ENCODE data around the gene CPNE6. TPM values are rescaled to one million over a fixed set of nuclear protein-coding genes. Genes with fewer than 3 reads are reported as not detected.

Gene CPNE6
- total RNA-seq, 2 donors from 2014 or later: 0.12 to 0.14 TPM

- no peak overlapping the region for H3K4me3 Mint-ChIP-seq
- no peaks in the 10 kb centered on the region for H3K27me3 Mint-ChIP-seq (ENCODE audit: low read depth)
- peaks cover 13% of the 10 kb centered on the region for H3K4me1 Mint-ChIP-seq (ENCODE audit: low read depth)
- H3K9me3 Mint-ChIP-seq: no peaks in the 10 kb centered on the region
- DNase-seq (no peak), ATAC-seq (replicated peaks in 1 of 2) (no peak)
- H3K27ac Mint-ChIP-seq: no peak overlapping the region
- no peaks in the 10 kb centered on the region for H3K36me3 Mint-ChIP-seq (ENCODE audit: insufficient read depth in 2 of 2)
These were observed 4.0 kb upstream of the CPNE6 start for GRCh38 chr14:24067133-24068082.

DNA sequence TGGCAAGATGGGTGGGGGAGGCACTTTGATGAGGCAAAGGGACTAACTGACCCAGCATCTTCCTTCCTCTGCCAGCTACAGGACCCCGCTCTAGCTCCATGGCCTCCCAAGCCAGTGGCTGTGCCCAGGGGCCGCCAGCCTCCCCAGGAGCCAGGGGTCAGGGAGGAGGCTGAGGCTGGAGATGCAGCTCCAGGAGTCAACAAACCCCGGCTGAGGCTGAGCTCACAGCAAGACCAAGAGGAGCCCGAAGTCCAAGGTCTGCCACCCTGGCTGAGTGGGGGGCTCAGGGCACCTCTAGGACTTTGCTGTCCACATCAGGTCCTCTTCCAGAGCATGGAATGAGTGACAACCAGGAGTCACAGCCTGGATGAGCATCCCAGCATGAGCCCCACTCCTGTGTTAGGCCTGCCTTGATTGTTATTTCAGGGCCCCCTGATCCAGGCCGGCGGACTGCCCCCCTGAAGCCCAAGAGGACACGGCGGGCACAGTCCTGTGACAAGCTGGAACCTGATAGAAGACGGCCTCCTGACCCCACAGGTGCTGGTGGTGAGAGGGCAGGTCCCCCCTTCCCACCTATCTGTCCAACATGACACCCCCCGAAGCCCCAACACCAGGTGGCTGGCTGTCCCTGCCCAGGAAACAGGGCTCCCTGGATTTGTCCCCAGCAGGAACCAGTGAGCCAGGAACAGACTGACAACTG, 2.5 kb upstream of the CPNE6 start:
- no peak for ATAC-seq (replicated peaks in 1 of 2)
- no peaks in the 10 kb centered on the region for H3K27me3 Mint-ChIP-seq (ENCODE audit: low read depth)
- no peak overlapping the region for H3K4me3 Mint-ChIP-seq

DNA sequence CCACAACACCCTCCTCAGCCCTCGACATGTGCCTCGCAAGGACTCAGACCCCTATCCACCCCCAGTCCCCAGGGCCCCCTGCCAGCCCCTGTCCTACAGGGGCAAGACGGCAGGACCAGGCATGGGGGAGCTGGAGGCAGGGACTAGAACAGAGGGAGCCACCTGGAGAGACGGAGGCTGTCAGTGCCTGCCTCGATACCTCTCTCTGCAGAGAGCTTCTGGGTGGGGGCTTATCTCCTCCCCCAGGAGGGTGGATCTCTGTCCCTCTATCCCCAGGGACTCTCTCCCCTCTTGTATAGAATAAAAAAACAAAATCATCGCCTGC, 2.0 kb upstream of the CPNE6 start:
- Mint-ChIP-seq H3K9me3 (no peaks in the 10 kb centered on the region), H3K36me3 (ENCODE audit: insufficient read depth in 2 of 2) (no peaks in the 10 kb centered on the region), H3K4me1 (ENCODE audit: low read depth) (peaks cover 13% of the 10 kb centered on the region), H3K27ac (no peak overlapping the region), H3K4me3 (no peak overlapping the region), H3K27me3 (ENCODE audit: low read depth) (no peaks in the 10 kb centered on the region)
- no peak for DNase-seq
- ATAC-seq (replicated peaks in 1 of 2): no peak

More for the DNA sequence above, 2.5 kb upstream of the CPNE6 start:
- Mint-ChIP-seq H3K9me3 (no peaks in the 10 kb centered on the region), H3K4me1 (ENCODE audit: low read depth) (peaks cover 13% of the 10 kb centered on the region), H3K27ac (no peak overlapping the region), H3K36me3 (ENCODE audit: insufficient read depth in 2 of 2) (no peaks in the 10 kb centered on the region)
- no peak for DNase-seq

DNA sequence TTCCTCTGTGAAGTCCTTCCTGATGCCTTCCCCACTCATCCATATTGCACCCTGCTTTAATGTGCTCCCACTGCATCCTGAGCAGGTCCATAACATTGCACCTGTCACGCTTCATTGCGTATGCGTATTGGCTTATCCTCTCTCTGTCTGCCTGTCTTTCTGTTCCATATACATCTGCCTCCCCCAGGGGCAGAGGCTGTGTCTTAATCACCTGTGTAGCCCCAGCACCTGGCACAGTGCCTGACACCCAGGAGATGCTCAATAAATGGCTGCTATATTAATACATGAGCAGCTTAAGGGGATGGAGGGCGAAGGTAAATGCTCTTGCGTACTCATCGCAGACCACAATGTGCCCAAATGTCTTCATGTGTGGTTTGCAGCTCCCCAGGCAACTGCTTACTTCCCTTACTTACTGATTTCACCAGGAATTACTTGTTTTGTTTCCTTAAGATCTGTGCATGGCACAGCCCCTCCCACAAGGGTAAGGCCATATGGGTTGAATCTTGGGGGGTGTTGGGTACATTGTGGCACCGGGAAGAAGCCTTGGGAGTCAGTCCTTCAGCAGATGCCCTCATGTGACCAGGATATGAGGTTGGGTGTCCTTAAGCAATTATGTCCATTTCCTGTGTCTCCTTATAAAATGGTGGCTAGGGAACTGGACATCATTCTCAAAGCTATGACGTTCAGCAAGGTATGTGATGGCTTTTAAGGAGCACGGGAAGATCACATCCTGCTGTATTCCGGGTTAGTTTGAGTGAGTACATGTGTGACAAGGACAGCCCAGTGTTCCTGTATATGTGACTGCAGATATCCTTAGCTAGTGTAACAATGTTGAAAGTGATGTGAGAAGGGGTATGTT, 848 bp upstream of the CPNE6 start:
- H3K27me3 Mint-ChIP-seq (ENCODE audit: low read depth): no peaks in the 10 kb centered on the region
- peaks cover 13% of the 10 kb centered on the region for H3K4me1 Mint-ChIP-seq (ENCODE audit: low read depth)
- H3K4me3 Mint-ChIP-seq: peak overlapping the region in 1 of 2 donors; percentile 1

GRCh38 chr14:24071836-24072430, 571 bp downstream of the CPNE6 start:
- H3K27me3 Mint-ChIP-seq (ENCODE audit: low read depth): no peaks in the 10 kb centered on the region
- H3K36me3 Mint-ChIP-seq (ENCODE audit: insufficient read depth in 2 of 2): no peaks in the 10 kb centered on the region
- ATAC-seq (replicated peaks in 1 of 2): no peak

More for the DNA sequence above, 848 bp upstream of the CPNE6 start:
- ATAC-seq (replicated peaks in 1 of 2) (no peak), DNase-seq (no peak)
- Mint-ChIP-seq H3K36me3 (ENCODE audit: insufficient read depth in 2 of 2) (no peaks in the 10 kb centered on the region), H3K27ac (no peak overlapping the region), H3K9me3 (no peaks in the 10 kb centered on the region)

GRCh38 chr14:24072436-24072835, 1.1 kb downstream of the CPNE6 start:
- DNase-seq: no peak
- H3K27ac Mint-ChIP-seq: no peak overlapping the region
- peaks cover 13% of the 10 kb centered on the region for H3K4me1 Mint-ChIP-seq (ENCODE audit: low read depth)
- no peak for ATAC-seq (replicated peaks in 1 of 2)
- H3K27me3 Mint-ChIP-seq (ENCODE audit: low read depth): no peaks in the 10 kb centered on the region
- H3K4me3 Mint-ChIP-seq: no peak overlapping the region
- no peaks in the 10 kb centered on the region for H3K36me3 Mint-ChIP-seq (ENCODE audit: insufficient read depth in 2 of 2)
- no peaks in the 10 kb centered on the region for H3K9me3 Mint-ChIP-seq

More at GRCh38 chr14:24071836-24072430, 571 bp downstream of the CPNE6 start:
- DNase-seq: no peak
- Mint-ChIP-seq H3K9me3 (no peaks in the 10 kb centered on the region), H3K4me1 (ENCODE audit: low read depth) (peaks cover 13% of the 10 kb centered on the region), H3K27ac (no peak overlapping the region), H3K4me3 (no peak overlapping the region)

DNA sequence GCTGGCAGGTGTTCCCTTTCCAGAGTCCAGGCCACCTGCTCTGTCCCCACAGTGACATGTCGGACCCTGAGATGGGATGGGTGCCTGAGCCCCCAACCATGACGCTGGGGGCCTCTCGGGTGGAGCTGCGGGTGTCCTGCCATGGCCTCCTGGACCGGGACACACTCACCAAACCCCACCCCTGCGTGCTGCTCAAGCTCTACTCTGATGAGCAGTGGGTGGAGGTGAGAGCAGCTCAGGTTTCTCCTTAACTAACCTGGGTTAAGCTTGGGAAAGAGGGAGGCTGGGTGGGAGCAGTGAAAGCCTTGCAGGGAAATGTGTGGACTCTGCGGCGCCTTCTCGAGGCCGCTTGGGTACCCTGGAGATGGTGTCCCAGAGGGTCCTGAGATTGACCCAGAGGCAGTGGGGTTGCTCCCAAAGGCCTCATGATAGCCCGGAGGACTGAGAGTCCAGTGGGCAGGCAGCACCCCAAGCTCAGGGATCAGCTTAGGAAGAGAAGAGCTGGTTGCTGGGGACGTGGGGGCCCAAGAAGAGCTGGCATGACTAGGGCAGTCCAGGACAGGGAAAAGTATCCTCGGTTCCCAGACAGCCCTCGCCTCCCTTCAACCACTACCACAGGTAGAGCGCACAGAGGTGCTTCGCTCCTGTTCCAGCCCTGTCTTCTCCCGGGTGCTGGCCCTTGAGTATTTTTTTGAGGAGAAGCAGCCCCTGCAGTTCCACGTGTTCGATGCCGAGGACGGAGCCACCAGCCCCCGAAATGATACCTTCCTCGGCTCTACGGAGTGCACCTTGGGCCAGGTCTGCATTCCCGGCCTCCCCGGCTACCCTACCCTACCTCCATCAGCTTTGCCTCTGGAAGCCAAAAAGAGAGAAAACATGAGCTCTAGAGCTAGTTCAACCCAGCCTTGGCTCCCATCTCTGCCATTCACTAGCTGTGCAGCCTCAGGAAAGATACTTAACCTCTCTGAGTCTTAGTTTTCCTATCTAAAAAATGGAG, 1.8 kb downstream of the CPNE6 start:
- no peak overlapping the region for H3K27ac Mint-ChIP-seq
- DNase-seq (no peak), ATAC-seq (replicated peaks in 1 of 2) (no peak)
- no peak overlapping the region for H3K4me3 Mint-ChIP-seq
- peaks cover 13% of the 10 kb centered on the region for H3K4me1 Mint-ChIP-seq (ENCODE audit: low read depth)
- no peaks in the 10 kb centered on the region for H3K9me3 Mint-ChIP-seq
- H3K36me3 Mint-ChIP-seq (ENCODE audit: insufficient read depth in 2 of 2): no peaks in the 10 kb centered on the region
- H3K27me3 Mint-ChIP-seq (ENCODE audit: low read depth): no peaks in the 10 kb centered on the region

- Mint-ChIP-seq H3K9me3 (no peaks in the 10 kb centered on the region), H3K4me3 (no peak overlapping the region), H3K4me1 (ENCODE audit: low read depth) (peaks cover 19% of the 10 kb centered on the region), H3K36me3 (ENCODE audit: insufficient read depth in 2 of 2) (no peaks in the 10 kb centered on the region), H3K27me3 (ENCODE audit: low read depth) (no peaks in the 10 kb centered on the region), H3K27ac (no peak overlapping the region)
- ATAC-seq (replicated peaks in 1 of 2): no peak
- DNase-seq: no peak
These were observed 3.5 kb downstream of the CPNE6 start for GRCh38 chr14:24074625-24075484.

GRCh38 chr14:24075485-24076301, 4.3 kb downstream of the CPNE6 start:
- ATAC-seq (replicated peaks in 1 of 2) (no peak), DNase-seq (no peak)
- Mint-ChIP-seq H3K4me3 (no peak overlapping the region), H3K9me3 (no peaks in the 10 kb centered on the region), H3K36me3 (ENCODE audit: insufficient read depth in 2 of 2) (no peaks in the 10 kb centered on the region), H3K27me3 (ENCODE audit: low read depth) (no peaks in the 10 kb centered on the region), H3K27ac (no peak overlapping the region), H3K4me1 (ENCODE audit: low read depth) (peaks cover 21% of the 10 kb centered on the region)

DNA sequence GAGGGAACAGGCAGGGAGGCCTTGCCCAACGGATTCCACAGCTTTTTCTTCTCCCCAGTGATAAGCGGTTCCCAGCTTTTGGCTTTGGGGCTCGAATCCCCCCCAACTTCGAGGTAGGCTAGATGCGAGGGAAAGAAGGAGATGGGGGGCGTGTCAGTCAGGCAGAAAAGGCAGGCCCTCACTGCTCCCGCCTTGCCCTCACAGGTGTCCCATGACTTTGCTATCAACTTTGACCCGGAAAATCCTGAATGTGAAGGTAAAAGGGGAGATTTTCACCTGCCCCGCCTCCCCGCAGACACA, 4.9 kb downstream of the CPNE6 start:
- Mint-ChIP-seq H3K27ac (no peak overlapping the region), H3K9me3 (no peaks in the 10 kb centered on the region), H3K36me3 (ENCODE audit: insufficient read depth in 2 of 2) (no peaks in the 10 kb centered on the region), H3K4me3 (no peak overlapping the region), H3K27me3 (ENCODE audit: low read depth) (no peaks in the 10 kb centered on the region), H3K4me1 (ENCODE audit: low read depth) (peaks cover 17% of the 10 kb centered on the region)
- DNase-seq: no peak
- ATAC-seq (replicated peaks in 1 of 2): no peak

- H3K4me3 Mint-ChIP-seq: no peak overlapping the region
- H3K27me3 Mint-ChIP-seq (ENCODE audit: low read depth): no peaks in the 10 kb centered on the region
- no peaks in the 10 kb centered on the region for H3K36me3 Mint-ChIP-seq (ENCODE audit: insufficient read depth in 2 of 2)
- DNase-seq (no peak), ATAC-seq (replicated peaks in 1 of 2) (no peak)
- H3K4me1 Mint-ChIP-seq (ENCODE audit: low read depth): peaks cover 20% of the 10 kb centered on the region
- no peak overlapping the region for H3K27ac Mint-ChIP-seq
- no peaks in the 10 kb centered on the region for H3K9me3 Mint-ChIP-seq
These were observed 5.7 kb downstream of the CPNE6 start for GRCh38 chr14:24077086-24077485.

All from activated T-cell treated with anti-CD3 and anti-CD28 coated beads, Interleukin-2, amount 50 U/mL, for 72 hours (primary cell).